SIG-M5 treated with dmso at 0.1 percent for 504 hours (cell line): ENCODE data around the gene KIAA1755.

Source experiments
- DNase-seq: peaks from one replicate; lab custom pipeline; 2025; ENCODE audit not compliant: unreplicated experiment; lab: John Stamatoyannopoulos, UW

The KIAA1755 gene

DNA sequence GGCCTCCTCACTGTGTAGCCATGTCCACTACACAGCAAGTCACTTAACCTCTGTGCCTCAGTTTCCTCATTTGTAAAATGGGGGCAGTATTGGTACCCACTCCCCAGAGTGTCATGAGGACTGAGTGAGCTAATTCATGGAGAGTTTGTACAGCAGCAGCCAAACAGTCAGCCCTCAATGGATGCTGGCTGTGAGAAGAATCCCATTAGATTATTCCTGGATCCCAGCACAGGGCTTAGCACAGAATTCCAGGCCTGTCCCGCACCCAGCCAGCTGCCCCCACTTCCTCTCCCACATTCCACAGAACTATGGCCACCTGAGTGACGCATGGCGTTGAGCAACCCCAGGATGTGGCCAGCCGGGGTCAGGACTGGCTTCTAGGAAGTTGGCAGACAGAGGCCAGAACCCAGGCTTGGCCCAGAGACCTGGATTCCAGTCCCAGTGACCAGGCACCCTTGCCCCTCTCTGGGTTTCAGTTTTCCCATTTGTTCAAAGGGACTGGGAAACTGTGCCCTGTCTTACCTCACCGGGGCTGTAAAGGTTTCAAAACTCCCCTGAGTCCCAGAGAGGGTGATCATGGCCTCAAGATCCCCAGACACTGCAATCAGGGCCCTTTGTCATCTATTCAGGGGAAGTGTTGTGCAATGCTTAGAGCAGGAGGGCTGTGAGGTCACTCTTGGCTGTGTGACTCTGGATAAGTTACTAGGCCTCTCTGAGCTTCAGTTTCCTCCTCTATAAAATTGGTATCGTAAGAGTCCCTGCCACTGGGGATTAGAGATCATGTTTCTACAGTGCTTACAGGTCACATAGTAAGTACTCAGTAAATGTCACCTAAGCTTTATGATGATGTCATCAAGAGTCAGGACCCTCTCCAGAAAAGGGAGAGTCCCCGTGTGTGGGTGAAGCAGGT lies 92.4 kb downstream of the KIAA1755 start:
- peak; percentile 78 for DNase-seq

DNA sequence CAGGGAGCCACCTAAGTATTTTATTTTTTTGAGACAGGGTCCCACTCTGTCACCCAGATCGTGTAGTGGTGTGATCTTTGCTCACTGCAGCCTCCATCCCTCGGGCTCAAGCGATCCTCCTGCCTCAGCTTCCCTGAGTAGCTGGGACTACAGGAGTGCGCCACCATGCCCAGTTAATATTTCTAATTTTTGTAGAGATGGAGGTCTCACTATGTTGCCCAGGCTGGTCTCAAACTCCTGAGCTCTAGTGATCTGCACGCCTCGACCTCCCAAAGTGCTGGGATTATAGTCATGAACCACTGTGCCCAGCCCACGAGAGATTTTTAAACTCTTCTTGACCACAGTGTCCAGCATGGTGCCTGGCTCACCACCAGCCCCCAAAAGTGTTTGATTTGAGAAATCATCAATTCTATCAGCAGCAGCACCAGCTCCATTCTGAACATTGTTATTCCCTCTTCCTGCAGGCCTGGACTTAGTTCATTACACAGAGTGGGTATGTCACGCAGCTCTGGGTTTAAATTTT lies 93.1 kb downstream of the KIAA1755 start:
- DNase-seq: no peak

DNA sequence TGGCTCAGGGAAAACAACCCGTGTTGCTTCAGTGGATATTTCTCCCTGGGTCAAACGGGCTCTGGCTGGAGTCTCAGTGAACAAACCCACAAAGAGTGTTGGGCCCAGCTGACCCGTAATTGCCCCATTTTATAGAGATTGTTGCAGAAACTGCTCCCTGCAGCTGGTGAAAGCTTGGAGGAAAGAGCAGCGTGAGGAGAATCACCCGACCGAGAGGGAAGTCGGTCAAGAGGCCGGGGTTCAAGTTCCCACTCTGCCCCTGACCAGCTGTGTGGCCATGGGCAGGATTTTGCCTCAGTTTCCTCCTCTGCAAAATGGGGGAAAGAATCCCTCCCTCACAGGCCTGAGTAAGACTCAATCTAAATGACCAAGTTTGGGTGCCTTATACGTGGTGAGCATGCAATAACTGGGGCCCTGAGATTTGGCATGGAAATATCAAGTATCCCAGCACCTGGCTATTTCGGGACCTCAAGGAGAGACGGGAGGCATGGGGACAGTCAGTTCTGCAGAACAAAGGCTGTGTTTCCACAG lies 93.8 kb downstream of the KIAA1755 start:
- DNase-seq: no peak

DNA sequence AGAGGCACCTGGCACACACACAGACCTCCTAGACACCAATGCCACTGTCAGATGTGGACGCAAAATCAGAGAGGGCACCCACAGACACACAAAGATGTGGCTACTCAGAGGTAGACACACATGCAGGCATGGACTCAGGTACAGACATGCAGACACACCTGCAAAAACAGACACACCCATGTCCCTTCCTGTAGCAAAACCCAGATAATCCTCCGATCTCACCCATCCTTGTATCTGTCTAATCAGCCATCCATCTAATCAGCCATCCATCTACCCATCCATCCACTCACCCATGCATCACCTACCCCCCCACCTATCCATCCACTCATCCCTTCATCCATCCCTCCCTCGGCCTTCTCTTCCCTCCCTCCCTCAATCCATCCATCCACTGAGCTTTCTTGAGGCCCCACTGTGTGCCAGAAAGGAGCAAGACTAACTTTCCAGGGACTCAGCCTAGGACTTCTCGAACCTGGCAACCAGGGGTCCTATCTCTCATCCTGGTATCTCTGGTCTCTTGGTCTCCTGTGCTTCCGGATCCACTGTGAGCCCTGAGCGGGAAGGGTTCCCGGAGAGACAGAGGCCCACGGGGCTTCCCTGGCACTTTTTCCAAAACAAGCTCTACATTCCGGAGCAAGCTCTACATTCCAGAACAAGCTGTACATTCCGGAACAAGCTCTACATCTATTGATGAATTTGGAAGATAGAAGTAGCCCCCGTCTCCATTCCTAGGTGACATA lies 94.4 kb downstream of the KIAA1755 start:
- no peak for DNase-seq

DNA sequence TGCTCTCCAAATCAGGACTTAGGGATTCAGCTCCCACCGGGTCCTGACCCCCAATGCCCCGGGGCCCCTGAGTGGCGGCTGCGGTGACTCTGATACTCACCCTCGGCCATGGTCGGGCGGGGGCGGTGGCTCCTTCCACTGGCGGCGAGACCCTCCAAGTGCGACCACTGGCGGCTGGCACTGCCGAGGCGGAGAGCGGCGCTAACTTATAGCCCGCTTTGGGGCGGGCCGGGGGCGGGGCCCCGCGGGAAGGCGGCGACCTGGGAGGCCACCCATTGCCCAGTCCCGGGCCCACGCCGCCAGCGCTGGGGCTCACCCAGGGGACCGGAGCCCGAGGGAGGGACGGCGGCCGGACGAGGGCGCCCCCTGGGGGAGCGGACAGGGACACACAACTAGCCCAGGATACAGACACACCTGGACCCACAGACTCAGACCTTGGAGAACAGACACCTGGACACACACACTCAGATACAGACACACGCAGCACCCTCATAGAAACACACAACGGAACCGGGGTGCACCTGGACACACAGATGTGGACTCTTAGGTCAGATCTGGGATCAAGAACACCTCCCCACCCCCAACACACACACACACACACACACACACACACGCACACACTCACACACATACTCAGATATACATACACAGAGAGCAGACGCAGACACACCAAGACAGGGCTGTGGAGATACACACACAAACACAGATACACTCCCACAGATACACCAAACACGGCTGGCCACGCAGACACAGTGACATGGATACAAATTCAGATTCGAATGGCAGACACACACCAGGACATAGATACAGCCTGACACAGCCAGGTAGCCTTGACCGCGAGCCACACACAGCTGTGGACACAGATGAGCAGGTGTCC lies 95.2 kb downstream of the KIAA1755 start, which contains the start of gene TGM2:
TSS of gene TGM2 (minus strand) at position 182 of the 877 bp plus-strand sequence. CDS start at position 110, 72 bp downstream.
- no peak for DNase-seq

DNA sequence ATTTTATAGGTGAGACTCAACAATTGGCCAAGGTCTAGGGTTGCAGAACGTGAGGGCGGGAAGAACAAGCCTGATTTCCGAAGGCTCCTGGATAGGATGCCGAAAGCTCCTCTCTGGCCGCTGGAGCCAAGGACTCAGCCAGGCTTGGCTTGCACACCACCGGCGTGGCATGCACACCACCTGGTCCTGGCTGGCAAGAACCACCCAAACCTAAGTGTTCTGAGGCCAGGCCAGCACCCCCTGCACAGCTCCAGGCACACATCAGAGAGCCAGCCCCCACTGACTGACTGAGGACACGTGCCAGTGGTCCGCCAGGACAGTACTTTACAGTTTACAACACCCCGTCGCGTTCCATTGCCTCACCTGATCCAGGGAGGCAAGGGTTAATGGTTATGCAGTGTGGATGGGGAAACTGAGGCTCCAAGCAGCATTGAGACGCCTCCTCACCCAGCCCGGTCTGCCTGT lies 95.9 kb downstream of the KIAA1755 start:
- DNase-seq: no peak

DNA sequence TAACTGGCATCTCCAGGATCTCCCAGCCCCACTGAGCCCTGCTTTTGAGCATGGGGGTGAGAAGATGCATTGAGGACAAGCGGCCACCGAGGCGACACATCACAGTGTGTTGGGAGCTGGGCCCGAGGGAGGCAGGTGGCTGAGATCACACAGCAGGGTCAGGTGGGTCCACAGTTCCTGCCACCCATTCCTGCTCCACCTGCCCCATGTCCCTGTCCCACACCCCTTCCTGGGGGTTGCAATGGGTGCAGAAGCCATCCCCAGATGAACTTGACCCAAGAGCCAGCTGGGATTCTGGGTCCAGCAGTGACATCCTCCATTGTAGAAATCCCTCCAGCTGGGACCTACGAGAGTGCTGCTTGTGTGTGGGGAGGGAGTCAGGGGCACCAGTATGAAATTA lies 96.5 kb downstream of the KIAA1755 start:
- DNase-seq: no peak

DNA sequence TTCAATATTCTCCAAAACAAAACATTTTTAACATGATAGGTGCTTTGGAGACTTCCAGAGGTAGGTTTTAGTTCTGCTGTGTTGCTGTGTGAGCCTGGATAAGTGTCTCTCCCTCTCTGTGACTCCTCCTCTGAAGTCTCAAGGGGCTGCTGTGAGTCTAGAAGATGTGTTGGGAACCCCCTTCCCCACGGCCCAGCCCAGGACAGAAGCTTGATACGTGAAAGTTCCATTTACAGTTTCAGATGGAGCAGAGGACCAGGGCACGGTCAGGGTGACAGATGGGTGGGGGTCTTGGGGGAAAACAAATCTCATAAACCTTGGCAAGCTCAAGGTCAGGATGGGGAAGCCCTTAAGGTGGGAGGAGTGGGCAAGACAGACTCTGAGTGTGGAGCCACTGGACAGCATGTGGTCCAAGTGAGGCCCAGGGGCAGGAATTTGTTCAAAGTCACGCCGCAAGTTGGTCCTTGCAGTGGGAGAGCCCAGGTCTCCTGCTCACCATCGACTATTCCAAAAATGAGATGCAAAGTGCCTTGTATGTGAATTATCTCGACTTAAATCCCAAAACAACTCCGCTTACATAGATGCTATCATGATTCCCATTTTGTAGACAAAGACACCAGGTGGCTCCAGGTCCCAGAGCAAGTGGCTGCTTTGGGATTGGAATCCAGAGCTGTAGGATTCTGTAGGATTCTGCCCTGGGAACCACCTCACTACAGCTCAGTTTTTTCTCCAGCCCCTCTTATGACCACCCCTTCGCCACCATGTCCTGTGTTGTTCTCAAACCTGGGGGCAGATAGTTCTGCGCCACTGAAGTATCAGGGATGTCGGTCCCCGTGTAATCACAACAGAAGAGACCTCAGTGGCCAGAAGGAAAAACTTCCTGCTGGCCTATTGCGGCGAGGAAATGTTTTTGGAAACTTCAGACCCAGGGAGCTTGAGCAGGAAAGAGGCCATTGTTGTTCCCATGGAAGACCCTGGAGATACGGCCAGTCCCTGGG lies 97.4 kb downstream of the KIAA1755 start:
- no peak for DNase-seq

DNA sequence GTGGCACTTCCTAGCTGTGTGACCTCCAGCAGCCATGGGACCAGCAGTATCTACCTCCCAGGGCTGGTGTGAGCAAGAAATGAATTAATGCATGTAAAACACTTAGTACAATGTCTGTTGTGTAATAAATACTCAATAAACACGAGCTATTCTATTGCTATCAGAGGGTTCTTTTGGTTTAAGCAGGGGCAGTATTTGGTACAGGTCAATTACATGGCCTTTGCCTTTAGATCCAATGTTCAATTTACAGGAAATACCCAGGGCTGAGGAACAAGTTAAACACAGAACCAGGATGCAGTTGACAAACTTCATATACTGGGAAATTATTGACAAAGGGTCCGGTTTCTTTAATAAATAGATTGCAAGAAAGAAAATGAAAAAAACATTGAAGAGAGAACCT lies 98.4 kb downstream of the KIAA1755 start:
- no peak for DNase-seq

DNA sequence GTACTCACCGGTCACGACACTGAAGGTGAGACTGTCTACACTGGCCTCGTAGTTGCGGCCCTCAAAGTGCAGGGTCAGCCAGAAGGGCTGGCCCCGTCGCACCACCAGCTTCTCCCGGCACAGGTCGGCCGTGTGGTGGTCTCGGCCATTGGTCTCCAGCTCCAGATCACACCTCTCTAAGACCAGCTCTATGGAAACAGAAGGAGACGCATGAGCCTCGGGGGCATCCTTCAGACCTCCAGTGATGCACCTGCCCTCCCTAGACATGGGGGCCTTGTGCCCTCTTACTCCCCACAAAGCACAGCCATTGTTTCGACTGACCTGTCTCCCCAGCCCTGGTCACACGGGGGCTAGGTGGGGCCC lies 99.1 kb downstream of the KIAA1755 start:
- no peak for DNase-seq
